ENCODE results near the gene PFKFB2.

DNA sequence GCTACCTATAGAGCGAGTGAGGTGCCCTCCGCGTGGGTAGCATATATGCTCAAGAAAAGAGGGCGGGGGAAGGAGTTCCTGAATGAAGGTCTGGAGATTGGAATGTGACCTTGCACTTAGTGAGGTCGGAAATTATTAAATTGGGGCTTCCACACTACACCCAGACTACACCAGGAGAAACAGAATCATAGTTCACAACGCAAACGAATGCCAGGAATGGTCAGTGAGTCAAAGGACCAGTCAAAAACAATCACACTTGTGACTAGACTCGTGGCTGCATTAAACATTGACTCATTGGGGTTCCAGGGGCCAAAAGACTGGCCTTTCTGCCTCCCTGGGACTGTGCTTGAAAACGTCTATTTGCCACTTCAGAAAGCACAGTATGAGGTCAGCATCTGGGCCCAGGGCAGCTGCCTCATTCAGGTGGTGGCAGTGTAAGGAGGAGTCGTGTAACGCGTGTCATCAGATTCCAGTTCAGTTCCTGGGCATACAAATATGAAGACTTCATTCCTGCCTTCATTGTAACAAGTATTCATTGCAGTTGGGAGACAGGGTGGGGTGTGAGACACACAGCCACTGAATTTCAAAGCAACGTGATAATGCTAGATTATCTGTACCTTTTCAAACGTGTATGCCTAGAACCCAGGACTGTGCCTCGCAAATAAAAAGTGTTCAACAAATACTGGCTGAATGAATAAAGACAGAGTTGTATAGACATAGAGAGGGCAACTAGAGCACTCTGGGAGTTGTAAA, 1.7 kb upstream of the PFKFB2 start, which contains the start of gene YOD1:
- no peak for TF ChIP-seq YY1 (IDR thresholded peaks at IDR 0.05)
- TF ChIP-seq, protein P1, sequence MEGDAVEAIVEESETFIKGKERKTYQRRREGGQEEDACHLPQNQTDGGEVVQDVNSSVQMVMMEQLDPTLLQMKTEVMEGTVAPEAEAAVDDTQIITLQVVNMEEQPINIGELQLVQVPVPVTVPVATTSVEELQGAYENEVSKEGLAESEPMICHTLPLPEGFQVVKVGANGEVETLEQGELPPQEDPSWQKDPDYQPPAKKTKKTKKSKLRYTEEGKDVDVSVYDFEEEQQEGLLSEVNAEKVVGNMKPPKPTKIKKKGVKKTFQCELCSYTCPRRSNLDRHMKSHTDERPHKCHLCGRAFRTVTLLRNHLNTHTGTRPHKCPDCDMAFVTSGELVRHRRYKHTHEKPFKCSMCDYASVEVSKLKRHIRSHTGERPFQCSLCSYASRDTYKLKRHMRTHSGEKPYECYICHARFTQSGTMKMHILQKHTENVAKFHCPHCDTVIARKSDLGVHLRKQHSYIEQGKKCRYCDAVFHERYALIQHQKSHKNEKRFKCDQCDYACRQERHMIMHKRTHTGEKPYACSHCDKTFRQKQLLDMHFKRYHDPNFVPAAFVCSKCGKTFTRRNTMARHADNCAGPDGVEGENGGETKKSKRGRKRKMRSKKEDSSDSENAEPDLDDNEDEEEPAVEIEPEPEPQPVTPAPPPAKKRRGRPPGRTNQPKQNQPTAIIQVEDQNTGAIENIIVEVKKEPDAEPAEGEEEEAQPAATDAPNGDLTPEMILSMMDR (IDR thresholded peaks at IDR 0.05; ENCODE audit: low read depth, low read length, missing input control), result no peak
- no peak for TF ChIP-seq GABPA (IDR thresholded peaks at IDR 0.05 in 1 of 2, conservative IDR thresholded peaks at IDR 0.05 in 1 of 2)
- TF ChIP-seq NR2F2 (IDR thresholded peaks at IDR 0.05), result no peak
- TF ChIP-seq, protein P2, sequence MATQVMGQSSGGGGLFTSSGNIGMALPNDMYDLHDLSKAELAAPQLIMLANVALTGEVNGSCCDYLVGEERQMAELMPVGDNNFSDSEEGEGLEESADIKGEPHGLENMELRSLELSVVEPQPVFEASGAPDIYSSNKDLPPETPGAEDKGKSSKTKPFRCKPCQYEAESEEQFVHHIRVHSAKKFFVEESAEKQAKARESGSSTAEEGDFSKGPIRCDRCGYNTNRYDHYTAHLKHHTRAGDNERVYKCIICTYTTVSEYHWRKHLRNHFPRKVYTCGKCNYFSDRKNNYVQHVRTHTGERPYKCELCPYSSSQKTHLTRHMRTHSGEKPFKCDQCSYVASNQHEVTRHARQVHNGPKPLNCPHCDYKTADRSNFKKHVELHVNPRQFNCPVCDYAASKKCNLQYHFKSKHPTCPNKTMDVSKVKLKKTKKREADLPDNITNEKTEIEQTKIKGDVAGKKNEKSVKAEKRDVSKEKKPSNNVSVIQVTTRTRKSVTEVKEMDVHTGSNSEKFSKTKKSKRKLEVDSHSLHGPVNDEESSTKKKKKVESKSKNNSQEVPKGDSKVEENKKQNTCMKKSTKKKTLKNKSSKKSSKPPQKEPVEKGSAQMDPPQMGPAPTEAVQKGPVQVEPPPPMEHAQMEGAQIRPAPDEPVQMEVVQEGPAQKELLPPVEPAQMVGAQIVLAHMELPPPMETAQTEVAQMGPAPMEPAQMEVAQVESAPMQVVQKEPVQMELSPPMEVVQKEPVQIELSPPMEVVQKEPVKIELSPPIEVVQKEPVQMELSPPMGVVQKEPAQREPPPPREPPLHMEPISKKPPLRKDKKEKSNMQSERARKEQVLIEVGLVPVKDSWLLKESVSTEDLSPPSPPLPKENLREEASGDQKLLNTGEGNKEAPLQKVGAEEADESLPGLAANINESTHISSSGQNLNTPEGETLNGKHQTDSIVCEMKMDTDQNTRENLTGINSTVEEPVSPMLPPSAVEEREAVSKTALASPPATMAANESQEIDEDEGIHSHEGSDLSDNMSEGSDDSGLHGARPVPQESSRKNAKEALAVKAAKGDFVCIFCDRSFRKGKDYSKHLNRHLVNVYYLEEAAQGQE (IDR thresholded peaks at IDR 0.05), result no peak
- TF ChIP-seq TAF1 (conservative IDR thresholded peaks at IDR 0.05), result no peak
- no peak for TF ChIP-seq RAD21 (IDR thresholded peaks at IDR 0.05)
- no peak for TF ChIP-seq JUND (IDR thresholded peaks at IDR 0.05)
- TF ChIP-seq, protein P3, sequence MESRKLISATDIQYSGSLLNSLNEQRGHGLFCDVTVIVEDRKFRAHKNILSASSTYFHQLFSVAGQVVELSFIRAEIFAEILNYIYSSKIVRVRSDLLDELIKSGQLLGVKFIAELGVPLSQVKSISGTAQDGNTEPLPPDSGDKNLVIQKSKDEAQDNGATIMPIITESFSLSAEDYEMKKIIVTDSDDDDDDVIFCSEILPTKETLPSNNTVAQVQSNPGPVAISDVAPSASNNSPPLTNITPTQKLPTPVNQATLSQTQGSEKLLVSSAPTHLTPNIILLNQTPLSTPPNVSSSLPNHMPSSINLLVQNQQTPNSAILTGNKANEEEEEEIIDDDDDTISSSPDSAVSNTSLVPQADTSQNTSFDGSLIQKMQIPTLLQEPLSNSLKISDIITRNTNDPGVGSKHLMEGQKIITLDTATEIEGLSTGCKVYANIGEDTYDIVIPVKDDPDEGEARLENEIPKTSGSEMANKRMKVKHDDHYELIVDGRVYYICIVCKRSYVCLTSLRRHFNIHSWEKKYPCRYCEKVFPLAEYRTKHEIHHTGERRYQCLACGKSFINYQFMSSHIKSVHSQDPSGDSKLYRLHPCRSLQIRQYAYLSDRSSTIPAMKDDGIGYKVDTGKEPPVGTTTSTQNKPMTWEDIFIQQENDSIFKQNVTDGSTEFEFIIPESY (IDR thresholded peaks at IDR 0.05), result peak; percentile 92
- TF ChIP-seq, protein P4, sequence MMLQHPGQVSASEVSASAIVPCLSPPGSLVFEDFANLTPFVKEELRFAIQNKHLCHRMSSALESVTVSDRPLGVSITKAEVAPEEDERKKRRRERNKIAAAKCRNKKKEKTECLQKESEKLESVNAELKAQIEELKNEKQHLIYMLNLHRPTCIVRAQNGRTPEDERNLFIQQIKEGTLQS (IDR thresholded peaks at IDR 0.05), result no peak
